HCT116 (cell line): Measurements from ENCODE around the gene GRIA1. TPM values are rescaled to one million over a fixed set of nuclear protein-coding genes. Genes with fewer than 3 reads are reported as not detected.

ENCODE experiments used
- ATAC-seq: fragments of 200-7000 bp; cut with Tn5 transposase; 2 replicates; pipeline ENCODE4 v1.9.1; 2020; ENCODE audit warnings: mild to moderate bottlenecking, moderate library complexity
- BruUV-seq: library from RNA; stranded (reverse); fragments of 400-500 nt; replicated peaks from 2 replicates; lab custom pipeline; 2021; lab: Mats Ljungman, UMichigan
- CTCF ChIA-PET: fragments of 300-600 bp; sonication (Branson Sonifier 250); formaldehyde crosslinking; loops from one replicate; lab custom pipeline; 2021; ENCODE audit warnings: antibody characterized with exemption; lab: Charles Lee
- POLR2A ChIA-PET: fragments of 300-600, 350-600 bp; sonication (Branson Sonifier 250); formaldehyde crosslinking; loops from one replicate; lab custom pipeline; 2021; ENCODE audit warnings: antibody characterized with exemption; lab: Charles Lee
- RAD21 ChIA-PET, 2 experiments: fragments of 300-600 bp; sonication (Branson Sonifier 250); formaldehyde crosslinking; loops; one replicate each; lab custom pipeline; 2023; ENCODE audit warnings: low total read pairs in 2 of 2; ENCODE audit not compliant: uncharacterized antibody in 2 of 2, unreplicated experiment in 2 of 2, low non-redundant PET in 1 of 2; lab: Charles Lee
- DNase-seq: peaks from one replicate; pipeline ENCODE4 v3.0.0-alpha.2; 2010; ENCODE audit warnings: low read depth, low spot score
- H2AFZ ChIP-seq: fragments of 200-600 bp; shearing (Covaris generic), sonication (generic); 2 replicates; pipeline ENCODE4 v1.6.1; 2017; ENCODE audit warnings: low read depth, mixed run types, mixed read lengths, antibody characterized with exemption, low read length; ENCODE audit not compliant: poor library complexity, severe bottlenecking
- H3K27ac ChIP-seq: 2 replicates; pipeline ENCODE4 v1.5.1; 2012; ENCODE audit warnings: low read depth, low read length
- H3K27me3 ChIP-seq: fragments of 200-600 bp; sonication (generic); 2 replicates; pipeline ENCODE4 v1.6.1; 2016; ENCODE audit warnings: mixed run types, low read length, mixed read lengths; ENCODE audit not compliant: insufficient read depth
- H3K36me3 ChIP-seq, 2 experiments: fragments of 200-500 bp in 1 of 2; fragments of 200-600 bp in 1 of 2; sonication (Bioruptor generic) in 1 of 2; sonication (generic) in 1 of 2; 2 replicates each; pipeline versions ENCODE4 v1.5.1 to v1.6.1; 2014 to 2016; ENCODE audit warnings: low read length in 2 of 2, inconsistent platforms in 1 of 2, mixed read lengths in 1 of 2, mixed run types in 1 of 2; ENCODE audit not compliant: insufficient read depth in 2 of 2, control insufficient read depth in 1 of 2
- H3K4me1 ChIP-seq, 2 experiments: fragments of 200-600 bp in 1 of 2; sonication (generic) in 1 of 2; 2 replicates each; pipeline versions ENCODE4 v1.5.1 to v1.6.1; 2012 to 2017; ENCODE audit warnings: low read length in 2 of 2, inconsistent platforms in 1 of 2, mild to moderate bottlenecking in 1 of 2, mixed read lengths in 1 of 2, mixed run types in 1 of 2, moderate library complexity in 1 of 2; ENCODE audit not compliant: insufficient read depth in 2 of 2, control insufficient read depth in 1 of 2
- H3K4me2 ChIP-seq: fragments of 200-600 bp; sonication (generic); 2 replicates; pipeline ENCODE4 v1.6.1; 2017; ENCODE audit warnings: mixed run types, low read length, mixed read lengths
- H3K4me3 ChIP-seq, 2 experiments: fragments of 200-600 bp in 1 of 2; sonication (generic) in 1 of 2; replicated peaks in 1 of 2; 2 replicates each; pipeline ENCODE4 v1.5.1; 2011 to 2016; ENCODE audit warnings: low read length in 2 of 2, control low read depth in 1 of 2, low read depth in 1 of 2, mild to moderate bottlenecking in 1 of 2, mixed read lengths in 1 of 2, mixed run types in 1 of 2
- H3K79me2 ChIP-seq: fragments of 200-600 bp; sonication (generic); 2 replicates; pipeline ENCODE4 v1.6.1; 2017; ENCODE audit warnings: mild to moderate bottlenecking, mixed run types, low read length, moderate library complexity, mixed read lengths; ENCODE audit not compliant: insufficient read depth
- H3K9ac ChIP-seq: fragments of 200-600 bp; sonication (generic); 2 replicates; pipeline ENCODE4 v1.6.1; 2016; ENCODE audit warnings: low read length, mixed read lengths
- H3K9me2 ChIP-seq: fragments of 200-600 bp; sonication (generic), shearing (Covaris generic); 2 replicates; pipeline ENCODE4 v1.6.1; 2017; ENCODE audit warnings: mixed run types, mild to moderate bottlenecking, moderate library complexity; ENCODE audit not compliant: insufficient read depth
- H3K9me3 ChIP-seq, 2 experiments: fragments of 200-500 bp in 1 of 2; fragments of 200-600 bp in 1 of 2; sonication (Bioruptor generic) in 1 of 2; sonication (generic) in 1 of 2; 2 replicates each; pipeline ENCODE4 v1.6.1; 2014 to 2017; ENCODE audit warnings: low read length in 2 of 2, mixed read lengths in 2 of 2, inconsistent platforms in 1 of 2, low read depth in 1 of 2, mild to moderate bottlenecking in 1 of 2, mixed run types in 1 of 2, moderate library complexity in 1 of 2; ENCODE audit not compliant: control insufficient read depth in 1 of 2, insufficient read depth in 1 of 2
- H4K20me1 ChIP-seq: fragments of 200-600 bp; sonication (generic), shearing (Covaris generic); 2 replicates; pipeline ENCODE4 v1.6.1; 2017; ENCODE audit warnings: mixed run types, mild to moderate bottlenecking, moderate library complexity; ENCODE audit not compliant: insufficient read depth
- ATF3 ChIP-seq: IDR thresholded peaks from 2 replicates; pipeline ENCODE4 v1.6.1; 2012
- CBX3 ChIP-seq: IDR thresholded peaks from 2 replicates; pipeline ENCODE4 v1.6.1; 2012; ENCODE audit warnings: low read depth
- EGR1 ChIP-seq: IDR thresholded peaks from 2 replicates; pipeline ENCODE4 v1.6.1; 2012; ENCODE audit warnings: low read depth
- ELF1 ChIP-seq: IDR thresholded peaks from 2 replicates; pipeline ENCODE4 v1.6.1; 2012; ENCODE audit warnings: low read depth, borderline replicate concordance
- EZH2phosphoT487 ChIP-seq: fragments of 200-600 bp; IDR thresholded peaks from 2 replicates; pipeline ENCODE4 v1.6.1; 2018; ENCODE audit warnings: antibody characterized with exemption, borderline replicate concordance
- FOSL1 ChIP-seq: IDR thresholded peaks from 2 replicates; pipeline ENCODE4 v1.6.1; 2012; ENCODE audit warnings: low read depth
- POLR2AphosphoS5 ChIP-seq: IDR thresholded peaks from 2 replicates; pipeline ENCODE4 v1.6.1; 2011; ENCODE audit warnings: mild to moderate bottlenecking, low read depth, low read length, moderate library complexity
- REST ChIP-seq: IDR thresholded peaks from 2 replicates; pipeline ENCODE4 v1.6.1; 2012; ENCODE audit warnings: low read depth
- SP1 ChIP-seq: IDR thresholded peaks from 2 replicates; pipeline ENCODE4 v1.6.1; 2012; ENCODE audit warnings: low read depth
- SRF ChIP-seq: IDR thresholded peaks from 2 replicates; pipeline ENCODE4 v1.6.1; 2012; ENCODE audit warnings: low read depth
- TCF7L2 ChIP-seq: IDR thresholded peaks from 2 replicates; pipeline ENCODE4 v1.7.0; 2011; ENCODE audit warnings: borderline replicate concordance, inconsistent platforms; ENCODE audit not compliant: insufficient read depth, insufficient read length; ENCODE audit errors: extremely low read depth
- intact Hi-C: fragments of 100-400 bp; cut with micrococcal nuclease; formaldehyde crosslinking; loops from 2 replicates; pipeline ENCODE4 v1.10.0; 2022
- total RNA-seq: library from RNA; stranded (reverse); gene quantifications from one replicate; pipeline ENCODE4 v1.2.1, GENCODE V29; 2021; ENCODE audit not compliant: unreplicated experiment
- TF ChIP-seq, protein P1 (sequence below), 3 experiments: fragments of 200-600 bp in 1 of 3; sonication (generic) in 1 of 3; IDR thresholded peaks in 2 of 3; conservative IDR thresholded peaks in 1 of 3; 2 replicates each; pipeline ENCODE4 v1.5.1; 2012 to 2017; ENCODE audit warnings: low read depth in 2 of 3, low read length in 2 of 3, antibody characterized with exemption in 1 of 3, borderline replicate concordance in 1 of 3, control low read depth in 1 of 3, mild to moderate bottlenecking in 1 of 3, mixed read lengths in 1 of 3, mixed run types in 1 of 3, moderate library complexity in 1 of 3; ENCODE audit not compliant: insufficient read depth in 1 of 3

Gene GRIA1
- total RNA-seq, 1 experiment from 2014 or later, result not detected

GRCh38 chr5:153623124-153623523, 132.7 kb downstream of the GRIA1 start:
- RAD21 ChIA-PET, result no interaction called here

GRCh38 chr5:153623751-153624450, 133.4 kb downstream of the GRIA1 start:
- CTCF ChIA-PET, result no interaction called here
- no peak for ATAC-seq
- POLR2A ChIA-PET, result no interaction called here
- TF ChIP-seq SRF (no peak), CBX3 (no peak), ATF3 (no peak), TCF7L2 (no peak), EGR1 (no peak), ELF1 (no peak), REST (no peak), POLR2AphosphoS5 (no peak), EZH2phosphoT487 (no peak), SP1 (no peak)

More at GRCh38 chr5:153623124-153623523, 132.7 kb downstream of the GRIA1 start:
- no peak for DNase-seq
- H3K4me1 ChIP-seq, result peaks cover 0 to 4% of the 10 kb centered on the region in 2 experiments; a peak in 1 of 4 replicates
- no peaks in the 10 kb centered on the region for H3K79me2 ChIP-seq
- H3K36me3 ChIP-seq, result no peaks in the 10 kb centered on the region
- no peak overlapping the region for H2AFZ ChIP-seq
- CTCF ChIA-PET, result no interaction called here
- no peak overlapping the region for H3K9ac ChIP-seq
- intact Hi-C loops, result no loop called here
- H3K9me2 ChIP-seq, result no peaks in the 10 kb centered on the region
- H4K20me1 ChIP-seq, result no peaks in the 10 kb centered on the region
- no TSS peak for BruUV-seq
- no peak overlapping the region for H3K4me2 ChIP-seq
- H3K27me3 ChIP-seq, result no peaks in the 10 kb centered on the region
- H3K4me3 ChIP-seq, result no peak overlapping the region
- no peaks in the 10 kb centered on the region for H3K9me3 ChIP-seq
- TF ChIP-seq TCF7L2 (no peak), CBX3 (no peak), FOSL1 (no peak), POLR2AphosphoS5 (no peak)
- TF ChIP-seq, protein P1, sequence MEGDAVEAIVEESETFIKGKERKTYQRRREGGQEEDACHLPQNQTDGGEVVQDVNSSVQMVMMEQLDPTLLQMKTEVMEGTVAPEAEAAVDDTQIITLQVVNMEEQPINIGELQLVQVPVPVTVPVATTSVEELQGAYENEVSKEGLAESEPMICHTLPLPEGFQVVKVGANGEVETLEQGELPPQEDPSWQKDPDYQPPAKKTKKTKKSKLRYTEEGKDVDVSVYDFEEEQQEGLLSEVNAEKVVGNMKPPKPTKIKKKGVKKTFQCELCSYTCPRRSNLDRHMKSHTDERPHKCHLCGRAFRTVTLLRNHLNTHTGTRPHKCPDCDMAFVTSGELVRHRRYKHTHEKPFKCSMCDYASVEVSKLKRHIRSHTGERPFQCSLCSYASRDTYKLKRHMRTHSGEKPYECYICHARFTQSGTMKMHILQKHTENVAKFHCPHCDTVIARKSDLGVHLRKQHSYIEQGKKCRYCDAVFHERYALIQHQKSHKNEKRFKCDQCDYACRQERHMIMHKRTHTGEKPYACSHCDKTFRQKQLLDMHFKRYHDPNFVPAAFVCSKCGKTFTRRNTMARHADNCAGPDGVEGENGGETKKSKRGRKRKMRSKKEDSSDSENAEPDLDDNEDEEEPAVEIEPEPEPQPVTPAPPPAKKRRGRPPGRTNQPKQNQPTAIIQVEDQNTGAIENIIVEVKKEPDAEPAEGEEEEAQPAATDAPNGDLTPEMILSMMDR (IDR thresholded peaks at IDR 0.05 in 2 of 3, conservative IDR thresholded peaks at IDR 0.05 in 1 of 3; ENCODE audit: borderline replicate concordance in 1 of 3, insufficient read depth in 1 of 3, low read depth in 2 of 3, low read length in 2 of 3), result peak in 1 of 3 experiments; percentile 10; a peak in 1 of 6 replicates
- TF ChIP-seq, all 23 proteins: peak for 1
- H3K27ac ChIP-seq, result no peak overlapping the region
- ATAC-seq, result no peak
- POLR2A ChIA-PET, result no interaction called here

More at GRCh38 chr5:153623751-153624450, 133.4 kb downstream of the GRIA1 start:
- H2AFZ ChIP-seq, result no peak overlapping the region
- intact Hi-C loops, result no loop called here
- no peak overlapping the region for H3K4me2 ChIP-seq
- no TSS peak for BruUV-seq
- no peak for DNase-seq
- no peaks in the 10 kb centered on the region for H3K27me3 ChIP-seq
- H3K4me3 ChIP-seq, result no peak overlapping the region
- H3K9me3 ChIP-seq, result no peaks in the 10 kb centered on the region
- no peaks in the 10 kb centered on the region for H3K79me2 ChIP-seq
- no peaks in the 10 kb centered on the region for H4K20me1 ChIP-seq
- no peaks in the 10 kb centered on the region for H3K9me2 ChIP-seq
- peaks cover 0 to 8% of the 10 kb centered on the region in 2 experiments; a peak in 2 of 4 replicates for H3K4me1 ChIP-seq
- H3K27ac ChIP-seq, result no peak overlapping the region
- RAD21 ChIA-PET, result no interaction called here
- H3K36me3 ChIP-seq, result no peaks in the 10 kb centered on the region
- no peak overlapping the region for H3K9ac ChIP-seq
